Measurements from ENCODE around the gene DENND4A.

DNA sequence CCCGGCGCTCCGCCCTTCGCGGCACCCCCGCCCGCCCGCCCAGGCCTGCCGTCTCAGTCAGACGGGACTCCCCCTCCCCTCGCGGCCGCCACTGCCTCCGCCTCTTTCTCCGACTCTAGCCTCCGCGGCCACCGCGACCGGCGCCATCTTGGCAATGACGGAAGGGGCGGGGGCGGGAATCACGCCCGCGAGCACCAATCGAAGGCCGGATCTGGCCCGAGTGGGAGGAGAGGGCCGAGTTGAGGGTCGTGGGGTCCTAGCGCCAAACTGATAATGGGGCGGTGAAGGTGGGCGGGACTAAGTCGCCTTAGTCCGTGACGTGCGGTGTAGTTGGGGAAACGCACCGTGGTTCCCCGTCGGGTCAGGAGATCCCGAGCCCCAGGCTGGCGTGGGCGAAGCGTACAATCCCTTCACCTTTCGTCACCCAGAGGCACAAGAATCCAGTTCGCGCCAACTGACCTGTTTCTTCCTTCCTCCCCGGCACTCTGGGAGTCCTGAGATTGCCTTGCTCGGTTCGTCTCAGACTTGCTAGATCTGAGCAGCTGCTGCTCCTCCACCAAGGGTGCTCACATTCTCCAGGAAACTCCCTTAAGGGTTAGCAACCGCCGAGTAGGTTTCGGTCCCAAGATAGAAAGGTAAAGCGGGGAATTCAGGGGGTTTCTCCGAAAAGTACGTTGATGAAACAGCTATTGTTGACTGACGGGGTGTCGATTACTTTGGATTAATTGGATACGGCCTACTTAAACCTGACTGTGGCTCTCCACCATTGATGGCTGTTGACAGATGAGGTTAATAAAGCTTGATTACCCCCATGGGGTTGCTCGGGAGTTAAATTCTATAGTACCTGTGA lies at the start of gene DENND4A:
- TF ChIP-seq GATA2 (IDR thresholded peaks at IDR 0.05; ENCODE audit: low read depth, low read length) (0 out of 2 replicates have a peak, but pooled peaks have one; percentile 39), GATA3 (IDR thresholded peaks at IDR 0.05; ENCODE audit: low read depth, low read length) (no peak)
